Pancreas (tissue), 10 donors: Measurements from ENCODE around the gene GSK3A. TPM values are rescaled to one million over a fixed set of nuclear protein-coding genes. Genes with fewer than 3 reads are reported as not detected.

Source experiments
- ATAC-seq, 4 donors: fragments of 200-7000 bp; cut with Tn5 transposase; one replicate each; pipeline versions ENCODE4 v1.8.0 to v1.9.1; 2020; ENCODE audit warnings: mild to moderate bottlenecking in 4 of 4, moderate library complexity in 4 of 4
- DNase-seq, 6 donors: peaks; one replicate each; pipeline ENCODE4 v3.0.0-alpha.2; 2020
- FAIRE-seq: peaks from 2 replicates; lab custom pipeline; 2012; peaks lifted over from hg19 to GRCh38; lab: Jason Lieb, UNC
- H3K27ac ChIP-seq, 4 donors: fragments of 200-600 bp; sonication (generic); 1 replicate in 3 of 4; 2 replicates in 1 of 4; pipeline versions ENCODE4 v1.5.0 to v1.8.0; 2020
- H3K27me3 ChIP-seq, 4 donors: fragments of 200-600 bp; one replicate each; pipeline ENCODE4 v1.8.0; 2021
- H3K36me3 ChIP-seq, 3 donors: fragments of 200-600 bp; sonication (generic) in 1 of 3; one replicate each; pipeline versions ENCODE4 v1.5.0 to v1.8.0; 2020 to 2021
- H3K4me1 ChIP-seq, 3 donors: fragments of 200-600 bp; one replicate each; pipeline ENCODE4 v1.8.0; 2021
- H3K4me3 ChIP-seq, 4 donors: fragments of 200-600 bp; sonication (generic) in 2 of 4; one replicate each; pipeline versions ENCODE4 v1.5.0 to v1.8.0; 2020 to 2021
- H3K9me3 ChIP-seq, 4 donors: fragments of 200-600 bp; one replicate each; pipeline ENCODE4 v1.8.0; 2021
- CTCF ChIP-seq, 4 donors: fragments of 200-600 bp; sonication (generic) in 3 of 4; IDR thresholded peaks; one replicate each; pipeline versions ENCODE4 v1.5.0 to v1.8.0; 2021; ENCODE audit warnings: antibody characterized with exemption in 4 of 4
- WGBS, 2 donors: extraction: QIAGEN DNeasy Blood & Tissue Kit; methylation state at CpG; one replicate each; pipeline ENCODE4 v1.1.7; 2013; 5-methylcytosine and 5-hydroxymethylcytosine counted together
- intact Hi-C, 3 donors: fragments of 100-400 bp; cut with DNase I; formaldehyde crosslinking; loops; one replicate each; pipeline versions ENCODE4 v1.11.1 to v1.14.2; 2022
- polyA plus RNA-seq, 2 donors: library from polyadenylated mRNA; stranded (reverse); fragments of 200-250 nt; gene quantifications; one replicate each; pipeline ENCODE4 v1.2.3, GENCODE V29; 2013
- total RNA-seq, 6 donors: library from RNA; stranded (reverse); fragmentation: NEBNext Ultra II Directional in 4 of 6; extraction: Animal tissue kit (Norgen Biotek cat#: 25700) in 4 of 6; gene quantifications; one replicate each; pipeline versions ENCODE4 v1.2.1 to v1.2.4, GENCODE V29; 2021 to 2023
- donor health status: healthy with polysubstance abuse.
- donor health status: DM: no; HTN: no; CAD: no; lungs with moderate emphysema.
- donor health status: DM: no; HTN: no; CAD: no.
- donor health status: control.
- donor health status: control.
- donor health status: Bipolar disorder and iron deficiency.
- donor health status: DM: yes; HTN: yes; CAD: no.
- donor health status: DM: no; HTN: no; CAD: no.
- donor health status: DM: no; HTN: no; CAD: no.
- donor health status: DM: yes; HTN: yes; CAD: no.

The GSK3A gene
- total and polyA plus RNA-seq, 8 donors = 9.9 to 27.6 (median 15.9) TPM

DNA sequence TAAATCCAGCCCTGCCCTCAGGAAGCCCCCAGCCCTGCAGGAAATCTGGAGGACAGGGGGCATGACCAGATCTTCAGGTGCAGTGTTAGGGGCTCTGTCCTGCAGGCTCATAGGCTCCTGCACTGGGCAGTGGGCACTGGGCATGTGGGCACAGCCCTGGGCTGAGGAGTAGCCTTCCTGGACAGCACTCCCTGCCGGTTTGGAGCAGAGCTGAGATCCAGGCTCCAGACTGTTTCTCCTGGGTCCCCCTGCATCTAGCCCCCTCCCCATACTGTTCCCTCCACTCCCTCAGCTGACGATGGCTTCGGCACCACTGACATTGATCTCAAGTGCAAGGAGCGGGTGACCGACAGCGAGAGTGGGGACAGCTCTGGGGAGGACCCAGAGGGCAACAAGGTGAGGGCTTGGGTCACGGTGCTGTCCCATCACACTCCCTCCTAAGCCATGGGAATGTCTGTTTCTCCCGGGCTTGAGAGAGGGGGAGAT is 47.2 kb upstream of the GSK3A start:
- H3K4me3 ChIP-seq = no peak overlapping the region
- TF ChIP-seq CTCF (IDR thresholded peaks at IDR 0.05) = no peak
- FAIRE-seq = no peak
- peaks cover 0 to 13% (median 10%) of the 10 kb centered on the region in 3 donors for H3K4me1 ChIP-seq
- intact Hi-C loops = loop anchor here in 1 of 3 donors (10.0 kb wide), 2 partner anchors 45 to 155 kb away; partner anchors contain the start of genes GSK3A and POU2F2
- no peaks in the 10 kb centered on the region for H3K9me3 ChIP-seq
- peaks cover 5 to 54% (median 41%) of the 10 kb centered on the region in 3 donors for H3K36me3 ChIP-seq
- ATAC-seq = no peak
- H3K27me3 ChIP-seq = no peaks in the 10 kb centered on the region
- DNase-seq = no peak
- H3K27ac ChIP-seq = no peak overlapping the region
- WGBS, 2 donors = 91 to 93% methylated on average over 8 of the region's 8 CpGs

- peaks cover 5 to 54% (median 41%) of the 10 kb centered on the region in 3 donors for H3K36me3 ChIP-seq
- 91 to 93% methylated on average over 22 of the region's 22 CpGs for WGBS, 2 donors
- no peak overlapping the region for H3K4me3 ChIP-seq
- H3K9me3 ChIP-seq = no peaks in the 10 kb centered on the region
- peaks cover 0 to 13% (median 10%) of the 10 kb centered on the region in 3 donors for H3K4me1 ChIP-seq
- H3K27ac ChIP-seq = no peak overlapping the region
- ATAC-seq (no peak), FAIRE-seq (no peak), DNase-seq (no peak)
- no peak for TF ChIP-seq CTCF (IDR thresholded peaks at IDR 0.05)
- intact Hi-C loops = no loop called here
- no peaks in the 10 kb centered on the region for H3K27me3 ChIP-seq
Observed at GRCh38 chr19:42288881-42289555, 46.6 kb upstream of the GSK3A start.

DNA sequence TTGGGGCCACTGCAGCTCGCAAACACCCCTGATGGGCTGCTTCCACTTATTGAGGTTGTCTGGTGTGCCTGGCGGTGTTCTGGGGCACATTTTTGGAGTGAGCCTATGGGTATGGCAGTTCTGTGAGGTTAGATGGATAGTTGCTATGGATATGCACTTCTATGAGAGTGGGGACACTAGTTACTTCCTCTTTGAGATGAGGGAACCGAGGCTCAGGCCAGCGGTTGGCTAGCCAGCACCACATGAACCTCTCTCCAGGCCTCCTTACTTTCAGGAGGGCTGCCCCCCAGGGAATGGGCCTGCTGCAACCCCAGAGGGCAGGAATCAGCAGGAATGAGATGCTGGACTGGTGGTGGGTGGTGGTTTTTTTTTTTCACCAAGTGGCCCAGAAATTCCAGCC is 46.0 kb upstream of the GSK3A start:
- no peak for TF ChIP-seq CTCF (IDR thresholded peaks at IDR 0.05)
- Histone ChIP-seq H3K9me3 (no peaks in the 10 kb centered on the region), H3K4me1 (peaks cover 0 to 13% (median 10%) of the 10 kb centered on the region in 3 donors), H3K36me3 (peaks cover 5 to 54% (median 41%) of the 10 kb centered on the region in 3 donors), H3K4me3 (no peak overlapping the region), H3K27me3 (no peaks in the 10 kb centered on the region), H3K27ac (no peak overlapping the region)
- ATAC-seq = no peak
- FAIRE-seq = no peak
- intact Hi-C loops = no loop called here
- no peak for DNase-seq
- WGBS, 2 donors = 94 to 95% methylated on average over 4 of the region's 4 CpGs

GRCh38 chr19:42287827-42288107 is 45.4 kb upstream of the GSK3A start:
- TF ChIP-seq CTCF (IDR thresholded peaks at IDR 0.05) = no peak
- H3K4me3 ChIP-seq = no peak overlapping the region
- H3K27me3 ChIP-seq = no peaks in the 10 kb centered on the region
- FAIRE-seq (no peak), DNase-seq (no peak), ATAC-seq (no peak)
- intact Hi-C loops = no loop called here
- 93 to 96% methylated on average over 10 of the region's 10 CpGs for WGBS, 2 donors
- H3K4me1 ChIP-seq = peaks cover 0 to 13% (median 13%) of the 10 kb centered on the region in 3 donors
- no peaks in the 10 kb centered on the region for H3K9me3 ChIP-seq
- no peak overlapping the region for H3K27ac ChIP-seq
- peaks cover 5 to 54% (median 36%) of the 10 kb centered on the region in 3 donors for H3K36me3 ChIP-seq
